Thoracic aorta (tissue), 2 donors: Measurements from ENCODE around the gene OR6N2. TPM values are rescaled to one million over a fixed set of nuclear protein-coding genes. Genes with fewer than 3 reads are reported as not detected.

Source experiments
- ATAC-seq: fragments of 150-250 bp; one replicate; pipeline ENCODE4 v1.8.0; 2017; ENCODE audit warnings: low read depth; ENCODE audit not compliant: insufficient number of reproducible peaks, low FRiP score
- DNase-seq: peaks from one replicate; pipeline ENCODE4 v3.0.0-alpha.2; 2020; ENCODE audit warnings: low spot score
- H3K27ac ChIP-seq, 2 donors: fragments of 200-600 bp; sonication (generic); 1 replicate in 1 of 2; 2 replicates in 1 of 2; pipeline ENCODE4 v1.5.1; 2016; ENCODE audit warnings: mild to moderate bottlenecking in 2 of 2, moderate library complexity in 2 of 2
- H3K27me3 ChIP-seq: fragments of 200-600 bp; sonication (generic); replicated peaks from 2 replicates; pipeline ENCODE4 v1.6.0; 2016; ENCODE audit warnings: mild to moderate bottlenecking; ENCODE audit not compliant: insufficient read depth
- H3K36me3 ChIP-seq: fragments of 200-600 bp; sonication (generic); one replicate; pipeline ENCODE4 v1.5.1; 2016
- H3K4me1 ChIP-seq, 2 donors: fragments of 200-600 bp; sonication (generic); 1 replicate in 1 of 2; 2 replicates in 1 of 2; pipeline versions ENCODE4 v1.5.1 to v1.6.0; 2016; ENCODE audit warnings: low read depth in 2 of 2, mild to moderate bottlenecking in 1 of 2; ENCODE audit not compliant: control insufficient read depth in 1 of 2
- H3K4me3 ChIP-seq: fragments of 200-600 bp; sonication (generic); 2 replicates; pipeline ENCODE4 v1.5.1; 2016; ENCODE audit warnings: mild to moderate bottlenecking
- H3K9me3 ChIP-seq: fragments of 200-600 bp; sonication (generic); 2 replicates; pipeline ENCODE4 v1.5.1; 2016
- CTCF ChIP-seq: fragments of 200-600 bp; sonication (generic); IDR thresholded peaks from one replicate; pipeline ENCODE4 v1.5.1; 2019; ENCODE audit warnings: antibody characterized with exemption
- total RNA-seq, 2 donors: library from RNA; depleted of rRNA; stranded (reverse); fragments of >200 nt; gene quantifications; one replicate each; pipeline versions ENCODE4 v1.1.0 to v1.2.3, GENCODE V29; 2016

The OR6N2 gene
- not detected for total RNA-seq

GRCh38 chr1:158781104-158781503 lies at the start of gene OR6N2:
Gene OR6N2, minus strand, starts transcription at chr1:158781204. Its CDS starts 3,569 bp downstream, at chr1:158777635.
- no peaks in the 10 kb centered on the region for H3K4me1 ChIP-seq
- DNase-seq (no peak), ATAC-seq (no peak)
- H3K36me3 ChIP-seq = no peaks in the 10 kb centered on the region
- H3K27me3 ChIP-seq = no peaks in the 10 kb centered on the region
- H3K9me3 ChIP-seq = no peaks in the 10 kb centered on the region
- H3K27ac ChIP-seq = no peak within 1 kb of the TSS
- no peak for TF ChIP-seq CTCF
- H3K4me3 ChIP-seq = no peak within 1 kb of the TSS

GRCh38 chr1:158830074-158830677 lies 49.2 kb upstream of the OR6N2 start:
- H3K36me3 ChIP-seq = no peaks in the 10 kb centered on the region
- H3K27me3 ChIP-seq = no peaks in the 10 kb centered on the region
- ATAC-seq (no peak), DNase-seq (no peak)
- H3K4me3 ChIP-seq = no peak overlapping the region
- no peak for TF ChIP-seq CTCF
- no peaks in the 10 kb centered on the region for H3K4me1 ChIP-seq
- no peaks in the 10 kb centered on the region for H3K9me3 ChIP-seq
- no peak overlapping the region for H3K27ac ChIP-seq

- H3K9me3 ChIP-seq = no peaks in the 10 kb centered on the region
- no peak for DNase-seq
- H3K4me1 ChIP-seq = no peaks in the 10 kb centered on the region
- no peak for TF ChIP-seq CTCF
- ATAC-seq = no peak
- H3K4me3 ChIP-seq = no peak overlapping the region
- H3K27ac ChIP-seq = no peak overlapping the region
- H3K36me3 ChIP-seq = no peaks in the 10 kb centered on the region
- H3K27me3 ChIP-seq = no peaks in the 10 kb centered on the region
Measured at GRCh38 chr1:158821723-158822122, 40.7 kb upstream of the OR6N2 start.

GRCh38 chr1:158819461-158820443 lies 38.7 kb upstream of the OR6N2 start:
- no peak for DNase-seq
- Histone ChIP-seq H3K27ac (peak overlapping the region in 1 of 2 donors; percentile 5), H3K36me3 (no peaks in the 10 kb centered on the region), H3K4me1 (no peaks in the 10 kb centered on the region), H3K27me3 (no peaks in the 10 kb centered on the region), H3K9me3 (no peaks in the 10 kb centered on the region), H3K4me3 (no peak overlapping the region)
- no peak for ATAC-seq
- TF ChIP-seq CTCF = no peak

- DNase-seq (no peak), ATAC-seq (no peak)
- H3K27me3 ChIP-seq = no peaks in the 10 kb centered on the region
- no peaks in the 10 kb centered on the region for H3K36me3 ChIP-seq
- peak overlapping the region in 1 of 2 donors; percentile 5 for H3K27ac ChIP-seq
- TF ChIP-seq CTCF = no peak
- H3K4me1 ChIP-seq = no peaks in the 10 kb centered on the region
- no peaks in the 10 kb centered on the region for H3K9me3 ChIP-seq
- no peak overlapping the region for H3K4me3 ChIP-seq
Measured at GRCh38 chr1:158818975-158819431, 38.0 kb upstream of the OR6N2 start.
